SK-N-MC (cell line): Measurements from ENCODE around the gene DLL4.

ENCODE experiments used
- DNase-seq: peaks from one replicate; pipeline ENCODE4 v3.0.0-alpha.2; 2011; ENCODE audit warnings: low read depth, low spot score
- H3K27ac ChIP-seq: fragments of 200-600 bp; sonication (generic); 2 replicates; pipeline ENCODE4 v1.5.1; 2016; ENCODE audit warnings: mixed run types
- H3K36me3 ChIP-seq: fragments of 200-600 bp; sonication (generic); 2 replicates; pipeline ENCODE4 v1.6.1; 2017; ENCODE audit warnings: antibody characterized with exemption, low read length, mixed read lengths; ENCODE audit not compliant: insufficient read depth
- H3K4me3 ChIP-seq: fragments of 200-600 bp; sonication (generic); 2 replicates; pipeline ENCODE4 v1.5.1; 2016
- H3K9ac ChIP-seq: fragments of 200-600 bp; sonication (generic); 2 replicates; pipeline ENCODE4 v1.8.0; 2017; ENCODE audit warnings: mixed run types, mixed read lengths; ENCODE audit not compliant: insufficient read length
- H3K9me3 ChIP-seq: fragments of 200-600 bp; sonication (generic); 2 replicates; pipeline ENCODE4 v1.6.1; 2017; ENCODE audit warnings: low read depth, mild to moderate bottlenecking, antibody characterized with exemption, low read length, moderate library complexity, mixed read lengths
- EZH2 ChIP-seq: fragments of 200-600 bp; sonication (generic); IDR thresholded peaks from one replicate; pipeline ENCODE4 v1.6.1; 2017; ENCODE audit warnings: antibody characterized with exemption
- FOXP2 ChIP-seq: optimal IDR thresholded peaks from 2 replicates; pipeline ENCODE3; 2011; ENCODE audit warnings: mild to moderate bottlenecking, moderate library complexity; ENCODE audit not compliant: insufficient read depth; ENCODE audit errors: extremely low read length, control extremely low read depth
- POLR2AphosphoS5 ChIP-seq: IDR thresholded peaks from 2 replicates; pipeline ENCODE4 v1.6.1; 2012; ENCODE audit warnings: mild to moderate bottlenecking, low read depth, low read length, borderline replicate concordance

DLL4 gene

DNA sequence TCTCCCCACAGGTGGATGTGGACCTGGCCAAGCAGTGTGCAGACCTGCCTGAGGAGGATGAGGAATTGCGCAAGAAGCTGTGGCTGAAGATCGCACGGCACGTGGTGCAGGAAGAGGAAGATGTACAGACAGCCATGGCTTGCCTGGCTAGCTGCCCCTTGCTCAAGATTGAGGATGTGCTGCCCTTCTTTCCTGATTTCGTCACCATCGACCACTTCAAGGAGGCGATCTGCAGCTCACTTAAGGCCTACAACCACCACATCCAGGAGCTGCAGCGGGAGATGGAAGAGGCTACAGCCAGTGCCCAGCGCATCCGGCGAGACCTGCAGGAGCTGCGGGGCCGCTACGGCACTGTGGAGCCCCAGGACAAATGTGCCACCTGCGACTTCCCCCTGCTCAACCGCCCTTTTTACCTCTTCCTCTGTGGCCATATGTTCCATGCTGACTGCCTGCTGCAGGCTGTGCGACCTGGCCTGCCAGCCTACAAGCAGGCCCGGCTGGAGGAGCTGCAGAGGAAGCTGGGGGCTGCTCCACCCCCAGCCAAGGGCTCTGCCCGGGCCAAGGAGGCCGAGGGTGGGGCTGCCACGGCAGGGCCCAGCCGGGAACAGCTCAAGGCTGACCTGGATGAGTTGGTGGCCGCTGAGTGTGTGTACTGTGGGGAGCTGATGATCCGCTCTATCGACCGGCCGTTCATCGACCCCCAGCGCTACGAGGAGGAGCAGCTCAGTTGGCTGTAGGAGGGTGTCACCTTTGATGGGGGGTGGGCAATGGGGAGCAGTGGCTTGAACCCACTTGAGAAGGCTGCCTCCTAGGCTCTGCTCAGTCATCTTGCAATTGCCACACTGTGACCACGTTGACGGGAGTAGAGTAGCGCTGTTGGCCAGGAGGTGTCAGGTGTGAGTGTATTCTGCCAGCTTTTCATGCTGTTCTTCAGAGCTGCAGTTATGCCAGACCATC, 26.3 kb upstream of the DLL4 start:
- Histone ChIP-seq H3K36me3 (peaks cover 28% of the 10 kb centered on the region), H3K27ac (no peak overlapping the region), H3K4me3 (no peak overlapping the region), H3K9ac (no peak overlapping the region), H3K9me3 (no peaks in the 10 kb centered on the region)
- TF ChIP-seq EZH2 (no peak), FOXP2 (no peak), POLR2AphosphoS5 (no peak)
- no peak for DNase-seq

- H3K9me3 ChIP-seq: no peaks in the 10 kb centered on the region
- H3K4me3 ChIP-seq: no peak overlapping the region
- H3K9ac ChIP-seq: no peak overlapping the region
- peaks cover 21% of the 10 kb centered on the region; the same call in 1 of the 2 replicates for H3K36me3 ChIP-seq
- TF ChIP-seq POLR2AphosphoS5: no peak
- no peak for TF ChIP-seq FOXP2
- TF ChIP-seq EZH2: no peak
- H3K27ac ChIP-seq: no peak overlapping the region
- DNase-seq: no peak
Observed at GRCh38 chr15:40904552-40905201, 24.5 kb upstream of the DLL4 start.

DNA sequence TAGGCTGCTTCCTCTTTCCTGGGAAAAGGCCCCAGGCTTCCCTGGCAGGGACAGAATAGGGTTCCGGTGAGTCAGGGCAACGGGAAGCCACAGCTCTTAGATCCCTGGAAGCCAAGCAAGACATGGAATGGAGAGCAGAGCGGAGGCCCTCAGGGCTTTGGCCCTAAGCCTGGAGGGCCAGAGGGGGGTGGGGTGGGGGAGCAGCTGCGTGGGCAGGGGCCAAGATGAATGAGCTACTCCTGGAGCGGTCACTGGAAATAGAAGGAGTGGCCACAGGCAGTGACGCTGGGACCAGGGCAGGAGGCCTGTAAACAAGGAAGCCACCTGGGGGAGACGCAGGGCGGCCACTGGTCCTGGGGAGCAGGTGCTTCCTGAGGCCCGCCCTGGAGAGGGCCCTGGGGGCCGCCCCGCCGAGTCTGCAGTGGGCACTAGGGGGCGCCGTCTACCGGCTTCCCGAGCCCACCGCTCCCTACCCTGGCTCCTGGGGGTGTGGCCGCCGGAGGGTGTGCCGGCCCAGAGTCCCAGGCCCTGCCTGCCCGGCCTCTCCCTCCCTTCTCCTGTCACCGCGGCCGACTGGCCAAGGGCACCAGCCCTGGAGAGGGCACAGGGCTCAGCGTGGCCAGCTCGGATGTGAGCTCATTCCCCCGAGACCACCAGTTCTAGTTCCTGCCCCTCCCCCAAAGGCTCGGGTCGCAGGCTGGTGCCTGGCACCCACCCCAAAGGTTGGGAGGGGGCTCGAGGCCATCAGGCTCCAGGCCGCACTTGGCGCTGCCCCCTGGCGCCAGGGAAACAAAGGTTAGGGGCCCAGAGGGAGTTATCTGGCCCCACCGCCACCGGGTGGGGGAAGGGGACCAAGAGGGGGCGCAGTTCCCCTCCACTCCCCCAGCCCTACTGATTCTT, 22.8 kb upstream of the DLL4 start:
- TF ChIP-seq EZH2 (no peak), FOXP2 (no peak), POLR2AphosphoS5 (no peak; the same call in 1 of the 2 replicates)
- H3K36me3 ChIP-seq: peaks cover 11% of the 10 kb centered on the region; the same call in 1 of the 2 replicates
- H3K9me3 ChIP-seq: no peaks in the 10 kb centered on the region
- peak overlapping the region; percentile 89 for H3K4me3 ChIP-seq
- H3K27ac ChIP-seq: no peak overlapping the region
- DNase-seq: no peak
- H3K9ac ChIP-seq: peak overlapping the region; percentile 61

DNA sequence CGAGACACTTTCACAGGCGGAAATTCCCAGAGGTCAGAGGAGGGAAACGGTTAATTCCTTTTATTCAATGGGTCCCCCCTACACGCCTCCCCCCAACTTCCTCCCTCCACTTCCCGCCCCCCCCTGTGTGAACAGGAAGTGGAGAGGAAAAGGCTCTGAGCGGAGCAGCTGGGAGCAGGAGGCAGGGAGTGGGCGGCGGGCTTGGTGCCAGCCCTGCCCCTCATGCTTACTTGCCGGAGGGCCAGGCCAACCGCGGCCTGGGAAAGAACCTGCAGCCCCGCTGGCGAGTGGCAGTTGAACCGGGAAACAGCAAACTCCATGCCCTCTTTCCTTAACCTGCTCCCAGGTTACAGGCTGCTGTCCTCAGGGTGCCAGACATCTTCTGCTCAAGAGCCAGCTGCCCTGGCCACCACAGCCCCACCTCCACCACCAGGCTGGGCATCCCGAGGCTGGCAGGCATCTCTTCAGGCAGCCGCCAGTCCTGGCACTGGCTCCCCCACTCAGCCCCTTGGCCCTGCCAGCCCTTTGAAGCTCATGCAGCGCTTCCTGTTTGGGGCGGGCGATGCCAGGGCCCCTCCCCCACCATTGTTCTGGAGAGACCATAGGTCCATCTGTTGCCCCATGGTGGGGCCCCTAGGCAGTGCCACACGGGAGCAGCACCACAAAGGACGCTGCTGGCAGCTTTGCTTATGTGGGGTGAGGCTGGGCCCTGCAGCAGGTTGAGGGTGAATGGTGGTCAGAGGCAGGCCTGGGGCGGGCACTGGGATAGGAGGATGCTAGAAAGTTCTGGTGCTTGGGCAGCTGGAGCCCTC, 21.9 kb upstream of the DLL4 start:
- TF ChIP-seq EZH2: no peak
- no peak for TF ChIP-seq FOXP2
- TF ChIP-seq POLR2AphosphoS5: no peak
- peaks cover 11% of the 10 kb centered on the region; the same call in 1 of the 2 replicates for H3K36me3 ChIP-seq
- peak overlapping the region; percentile 61 for H3K9ac ChIP-seq
- H3K9me3 ChIP-seq: no peaks in the 10 kb centered on the region
- no peak overlapping the region for H3K27ac ChIP-seq
- H3K4me3 ChIP-seq: peak overlapping the region; percentile 89
- no peak for DNase-seq

DNA sequence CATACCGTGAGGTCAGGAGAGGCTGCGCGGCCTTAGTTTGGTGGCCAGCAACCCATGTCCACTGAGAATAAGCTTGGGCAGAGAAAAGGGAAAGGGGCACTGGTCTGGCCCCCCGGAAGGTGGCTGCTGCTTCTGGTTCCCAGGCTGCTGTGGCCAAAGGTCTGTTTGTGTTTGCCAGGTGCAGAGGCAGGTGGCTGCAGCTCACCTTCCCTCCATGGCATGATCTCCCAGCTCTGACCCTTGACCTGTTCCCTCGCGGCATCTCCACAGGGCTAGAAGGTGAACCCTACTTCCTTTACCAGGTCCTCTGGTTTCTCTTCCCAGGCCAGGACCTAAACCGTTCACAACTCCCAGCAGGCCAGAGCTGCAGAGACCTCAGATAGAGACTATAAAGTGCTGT, 21.0 kb upstream of the DLL4 start:
- no peak for DNase-seq
- Histone ChIP-seq H3K4me3 (no peak overlapping the region), H3K36me3 (peaks cover 8% of the 10 kb centered on the region; the same call in 1 of the 2 replicates), H3K27ac (no peak overlapping the region), H3K9me3 (no peaks in the 10 kb centered on the region), H3K9ac (no peak overlapping the region)
- TF ChIP-seq POLR2AphosphoS5: no peak
- TF ChIP-seq FOXP2: no peak
- TF ChIP-seq EZH2: no peak

DNA sequence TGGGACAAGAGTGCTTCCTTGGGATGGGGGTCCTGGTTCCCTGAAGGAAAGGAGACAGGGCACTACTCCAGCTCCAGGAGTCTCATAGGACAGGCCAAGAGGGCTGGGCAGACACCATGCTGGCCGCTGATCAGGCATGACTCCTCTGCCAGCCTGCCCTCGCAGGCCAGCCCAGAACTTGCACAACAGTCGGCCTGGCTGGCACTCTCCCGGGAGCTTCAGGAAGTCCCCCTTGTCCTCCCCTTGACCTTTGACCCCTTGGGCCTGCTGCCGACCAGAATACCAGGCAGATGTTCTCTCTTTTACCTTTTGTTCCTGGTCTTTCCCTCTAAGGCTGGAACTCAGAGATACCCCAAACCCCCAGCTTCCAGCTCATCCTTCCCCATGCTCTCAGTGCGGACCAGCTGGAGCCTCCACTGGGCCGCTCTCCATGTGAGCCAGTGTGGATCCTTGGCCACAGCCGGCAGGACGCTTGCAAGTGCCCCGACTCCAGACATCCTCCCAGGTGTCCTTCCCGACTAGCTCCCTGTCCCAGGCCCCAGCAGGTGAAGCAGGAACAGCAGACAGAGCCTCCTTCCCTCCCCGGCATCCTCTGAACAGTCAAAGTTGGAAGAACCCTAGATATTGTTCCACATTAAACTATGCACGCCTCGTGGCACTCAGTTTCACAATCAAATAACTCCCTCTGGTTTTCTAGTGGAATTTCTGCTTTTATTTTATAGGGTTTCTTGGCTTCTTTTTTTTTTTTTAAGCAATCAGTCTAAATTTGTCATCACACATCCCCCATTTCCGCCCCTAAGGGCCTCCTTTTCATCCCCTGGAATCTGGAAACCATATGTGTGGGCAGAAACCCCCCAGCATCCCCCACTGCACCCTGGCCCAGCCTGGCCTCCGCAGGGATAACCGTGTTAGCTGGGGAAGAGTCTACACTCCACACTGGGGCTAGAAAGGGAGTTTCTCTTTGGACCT, 19.2 kb upstream of the DLL4 start:
- Histone ChIP-seq H3K9ac (no peak overlapping the region), H3K9me3 (no peaks in the 10 kb centered on the region), H3K4me3 (peak overlapping the region; percentile 64), H3K36me3 (no peaks in the 10 kb centered on the region), H3K27ac (peak overlapping the region; percentile 69; the same call in 1 of the 2 replicates)
- DNase-seq: peak; percentile 72
- TF ChIP-seq FOXP2: no peak
- TF ChIP-seq EZH2: no peak
- TF ChIP-seq POLR2AphosphoS5: peak; percentile 38; the same call in 1 of the 2 replicates

- H3K4me3 ChIP-seq: no peak overlapping the region
- H3K9me3 ChIP-seq: no peaks in the 10 kb centered on the region
- TF ChIP-seq POLR2AphosphoS5: no peak
- no peak for TF ChIP-seq EZH2
- peak; percentile 93 for TF ChIP-seq FOXP2
- no peak overlapping the region for H3K27ac ChIP-seq
- no peak for DNase-seq
- H3K36me3 ChIP-seq: no peaks in the 10 kb centered on the region
- no peak overlapping the region for H3K9ac ChIP-seq
Observed at GRCh38 chr15:40911141-40911540, 18.0 kb upstream of the DLL4 start.
